GM12801 (cell line): ENCODE results near the gene CCR4.

ENCODE experiments used
- CTCF ChIP-seq: IDR thresholded peaks from one replicate; pipeline ENCODE4 v1.5.1; 2011; ENCODE audit warnings: control low read depth; ENCODE audit not compliant: insufficient read length; ENCODE audit errors: extremely low read depth

The CCR4 gene

GRCh38 chr3:32998631-32999451 lies 47.4 kb downstream of the CCR4 start:
- no peak for TF ChIP-seq CTCF

- no peak for TF ChIP-seq CTCF
Observed at GRCh38 chr3:33000691-33001385, 49.4 kb downstream of the CCR4 start.

GRCh38 chr3:33001889-33002288 lies 50.4 kb downstream of the CCR4 start:
- TF ChIP-seq CTCF, result no peak

DNA sequence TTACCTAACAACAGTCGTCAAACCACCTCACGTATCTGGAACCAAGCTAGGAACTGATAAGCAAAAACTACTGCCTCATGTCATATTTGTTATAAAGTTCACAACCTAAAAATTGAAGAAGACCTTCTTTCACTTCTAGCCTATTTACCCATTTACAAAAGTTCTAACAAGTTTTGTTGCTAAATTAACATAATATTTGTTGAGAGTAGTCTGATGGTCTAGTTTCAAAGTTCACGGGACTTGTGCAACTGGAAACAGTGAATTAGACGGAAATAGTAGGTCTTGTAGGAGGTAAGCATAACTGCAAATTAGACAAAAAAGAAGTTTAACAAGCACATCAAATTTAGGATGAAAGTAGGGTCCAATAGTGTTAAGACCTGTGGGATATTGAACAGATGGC lies 51.9 kb downstream of the CCR4 start:
- no peak for TF ChIP-seq CTCF

DNA sequence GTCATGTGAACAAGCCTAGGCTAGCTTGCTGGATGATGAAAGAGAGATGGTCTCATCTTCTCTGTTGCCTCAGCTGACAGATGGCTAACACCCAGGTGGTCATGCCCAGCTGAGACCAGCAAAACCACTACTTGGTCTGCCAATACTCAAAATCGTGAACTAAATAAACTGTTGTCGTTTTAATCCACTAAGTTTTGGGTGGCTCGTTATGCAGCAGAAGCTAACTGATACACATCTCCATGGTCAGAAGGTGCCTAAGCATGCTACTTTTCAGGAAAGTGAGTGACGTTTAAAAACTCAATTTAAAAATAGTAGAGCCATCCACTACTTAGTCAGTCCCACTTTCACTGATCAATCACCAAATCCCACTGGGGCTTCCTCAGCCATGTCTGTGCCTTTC lies 52.8 kb downstream of the CCR4 start:
- TF ChIP-seq CTCF, result no peak

DNA sequence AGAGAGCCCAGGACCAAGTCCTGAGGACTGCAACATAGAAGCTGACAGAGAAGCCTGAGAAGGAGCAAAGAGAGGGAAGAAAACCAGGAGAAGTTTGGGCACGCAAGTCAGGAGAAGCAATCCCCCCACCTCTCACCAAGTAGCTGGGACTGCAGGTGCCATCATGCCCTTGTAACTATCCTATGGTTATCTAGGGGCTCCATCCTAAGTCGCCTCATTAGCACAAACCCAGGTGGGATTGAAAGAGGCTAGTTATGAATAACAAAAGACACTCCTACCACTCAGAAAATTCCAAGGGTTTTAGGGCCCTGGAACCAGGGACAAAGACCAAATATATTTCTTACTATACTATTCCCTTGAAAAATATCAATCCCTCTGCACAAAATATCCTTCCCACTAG lies 53.5 kb downstream of the CCR4 start:
- TF ChIP-seq CTCF, result no peak
